Adrenal gland (tissue), 5 donors: ENCODE results near the gene SPRED2.

Experiments
- CTCF ChIP-seq, 6 experiments: fragments of 450-650 bp in 4 of 6; fragments of 200-600 bp in 2 of 6; sonication (generic) in 1 of 6; IDR thresholded peaks; 1 replicate in 5 of 6; 2 replicates in 1 of 6; pipeline versions ENCODE4 v1.5.1 to v1.8.0; 2016 to 2021; ENCODE audit warnings: antibody characterized with exemption in 6 of 6, mild to moderate bottlenecking in 2 of 6, moderate library complexity in 1 of 6
- POLR2A ChIP-seq, 2 donors: fragments of 450-650 bp; IDR thresholded peaks; one replicate each; pipeline ENCODE4 v1.6.1; 2017; ENCODE audit warnings: antibody characterized with exemption in 2 of 2, mild to moderate bottlenecking in 2 of 2, moderate library complexity in 1 of 2
- donor health status: DM: no; HTN: no; CAD: no.

- TF ChIP-seq CTCF (IDR thresholded peaks at IDR 0.05) (no peak), POLR2A (IDR thresholded peaks at IDR 0.05) (no peak)
Measured at GRCh38 chr2:65344689-65345088, 87.7 kb downstream of the SPRED2 start.
